GM21447 (cell line): Measurements from ENCODE around the gene ISYNA1.

Experiments
- ATAC-seq: cut with Tn5 transposase; IDR thresholded peaks from one replicate; pipeline ENCODE4 v1.9.1; 2021; ENCODE audit not compliant: unreplicated experiment

Gene ISYNA1

GRCh38 chr19:18437491-18438330, at the start of gene ISYNA1:
TSS of gene ISYNA1 (minus strand) at chr19:18438133. CDS start at chr19:18437979, 154 bp downstream.
- no peak for ATAC-seq

- no peak for ATAC-seq
Measured at GRCh38 chr19:18486746-18487145, 48.8 kb upstream of the ISYNA1 start.

GRCh38 chr19:18484992-18485391, 47.1 kb upstream of the ISYNA1 start:
- ATAC-seq, result no peak

GRCh38 chr19:18483119-18483890, 45.4 kb upstream of the ISYNA1 start:
- no peak for ATAC-seq

- ATAC-seq, result no peak
Measured at GRCh38 chr19:18481505-18482222, 43.7 kb upstream of the ISYNA1 start.

- ATAC-seq, result no peak
Measured at GRCh38 chr19:18480006-18480691, 42.2 kb upstream of the ISYNA1 start.

- peak; percentile 76 for ATAC-seq
Measured at GRCh38 chr19:18478545-18479311, 40.8 kb upstream of the ISYNA1 start.

GRCh38 chr19:18477974-18478373, 40.0 kb upstream of the ISYNA1 start:
- no peak for ATAC-seq

GRCh38 chr19:18477042-18477779, 39.3 kb upstream of the ISYNA1 start:
- no peak for ATAC-seq

- ATAC-seq, result no peak
Measured at GRCh38 chr19:18476507-18477041, 38.6 kb upstream of the ISYNA1 start.

GRCh38 chr19:18475762-18476331, 37.9 kb upstream of the ISYNA1 start:
- no peak for ATAC-seq

- no peak for ATAC-seq
Measured at GRCh38 chr19:18475004-18475453, 37.1 kb upstream of the ISYNA1 start.

- ATAC-seq, result no peak
Measured at GRCh38 chr19:18474366-18474887, 36.5 kb upstream of the ISYNA1 start.

GRCh38 chr19:18473706-18474087, 35.8 kb upstream of the ISYNA1 start:
- no peak for ATAC-seq

GRCh38 chr19:18473003-18473705, 35.2 kb upstream of the ISYNA1 start:
- ATAC-seq, result no peak

GRCh38 chr19:18470787-18471186, 32.9 kb upstream of the ISYNA1 start:
- ATAC-seq, result no peak

GRCh38 chr19:18469069-18469846, 31.3 kb upstream of the ISYNA1 start:
- ATAC-seq, result no peak
